BE2C (cell line): ENCODE measurements around the gene MYH6.

Source experiments
- DNase-seq: peaks from one replicate; pipeline ENCODE4 v3.0.0-alpha.2; 2020
- H3K27me3 ChIP-seq: fragments of 250-450 bp; sonication (Bioruptor Pico); 2 replicates; pipeline ENCODE4 v1.5.1; 2020; ENCODE audit warnings: mild to moderate bottlenecking
- H3K36me3 ChIP-seq: fragments of 250-450 bp; sonication (Bioruptor Pico); 2 replicates; pipeline ENCODE4 v1.5.1; 2020; ENCODE audit warnings: mild to moderate bottlenecking
- H3K4me1 ChIP-seq: fragments of 250-450 bp; sonication (Bioruptor Pico); 2 replicates; pipeline ENCODE4 v1.5.1; 2020
- H3K4me3 ChIP-seq: 2 replicates; pipeline ENCODE4 v1.5.1; 2011; ENCODE audit warnings: low read depth, low read length
- H3K9me3 ChIP-seq: fragments of 250-450 bp; sonication (Bioruptor Pico); 2 replicates; pipeline ENCODE4 v1.5.1; 2020
- CTCF ChIP-seq: IDR thresholded peaks from 2 replicates; pipeline ENCODE4 v1.5.1; 2012; ENCODE audit warnings: mild to moderate bottlenecking, low read depth, low read length

The MYH6 gene

GRCh38 chr14:23366426-23366921 lies 41.6 kb downstream of the MYH6 start:
- Histone ChIP-seq H3K4me1 (no peaks in the 10 kb centered on the region), H3K4me3 (no peak overlapping the region), H3K36me3 (no peaks in the 10 kb centered on the region), H3K27me3 (no peaks in the 10 kb centered on the region), H3K9me3 (no peaks in the 10 kb centered on the region)
- DNase-seq: no peak
- no peak for TF ChIP-seq CTCF

- H3K36me3 ChIP-seq: no peaks in the 10 kb centered on the region
- no peaks in the 10 kb centered on the region for H3K27me3 ChIP-seq
- DNase-seq: no peak
- H3K4me1 ChIP-seq: no peaks in the 10 kb centered on the region
- H3K9me3 ChIP-seq: no peaks in the 10 kb centered on the region
- H3K4me3 ChIP-seq: no peak overlapping the region
- no peak for TF ChIP-seq CTCF
Observed at GRCh38 chr14:23365732-23366425, 42.2 kb downstream of the MYH6 start.

- Histone ChIP-seq H3K9me3 (no peaks in the 10 kb centered on the region), H3K27me3 (no peaks in the 10 kb centered on the region), H3K36me3 (no peaks in the 10 kb centered on the region), H3K4me3 (no peak within 1 kb of the TSS), H3K4me1 (no peaks in the 10 kb centered on the region)
- no peak for DNase-seq
- no peak for TF ChIP-seq CTCF
Observed at GRCh38 chr14:23365036-23365731, 42.9 kb downstream of the MYH6 start, which contains the start of gene EFS. EFS (minus strand) TSS chr14:23365172; CDS start chr14:23365025, 147 bp downstream.

GRCh38 chr14:23364164-23365035 lies 43.7 kb downstream of the MYH6 start:
- Histone ChIP-seq H3K4me3 (no peak overlapping the region), H3K27me3 (no peaks in the 10 kb centered on the region), H3K4me1 (no peaks in the 10 kb centered on the region), H3K9me3 (no peaks in the 10 kb centered on the region), H3K36me3 (no peaks in the 10 kb centered on the region)
- TF ChIP-seq CTCF: no peak
- no peak for DNase-seq

- H3K36me3 ChIP-seq: no peaks in the 10 kb centered on the region
- DNase-seq: no peak
- TF ChIP-seq CTCF: peak; percentile 47
- H3K4me1 ChIP-seq: no peaks in the 10 kb centered on the region
- H3K27me3 ChIP-seq: no peaks in the 10 kb centered on the region
- H3K4me3 ChIP-seq: no peak overlapping the region
- H3K9me3 ChIP-seq: no peaks in the 10 kb centered on the region
Observed at GRCh38 chr14:23362200-23362599, 45.9 kb downstream of the MYH6 start.
